Neural progenitor cell (in vitro differentiated cells): ENCODE measurements around the gene CNOT8. TPM values are rescaled to one million over a fixed set of nuclear protein-coding genes. Genes with fewer than 3 reads are reported as not detected.

Experiments
- DNase-seq: peaks from one replicate; pipeline ENCODE4 v3.0.0-alpha.2; 2016; ENCODE audit warnings: low spot score
- H2AFZ ChIP-seq: fragments of 200-600 bp; sonication (generic); replicated peaks from 2 replicates; pipeline ENCODE4 v1.6.1; 2016; ENCODE audit warnings: antibody characterized with exemption
- H3F3A ChIP-seq: fragments of 200-600 bp; sonication (generic); 2 replicates; pipeline ENCODE4 v1.6.1; 2016; ENCODE audit warnings: antibody characterized with exemption, low read depth
- H3K27ac ChIP-seq: fragments of 200-600 bp; sonication (generic); 2 replicates; pipeline ENCODE4 v1.5.1; 2016; ENCODE audit warnings: mild to moderate bottlenecking
- H3K27me3 ChIP-seq: fragments of 200-600 bp; sonication (generic); 2 replicates; pipeline ENCODE4 v1.6.1; 2016; ENCODE audit warnings: mild to moderate bottlenecking, moderate library complexity
- H3K36me3 ChIP-seq: fragments of 200-600 bp; sonication (generic); 2 replicates; pipeline ENCODE4 v1.5.1; 2016
- H3K4me1 ChIP-seq: fragments of 200-600 bp; sonication (generic); 2 replicates; pipeline ENCODE4 v1.6.1; 2016; ENCODE audit warnings: mixed run types
- H3K4me2 ChIP-seq: fragments of 200-600 bp; sonication (generic); 2 replicates; pipeline ENCODE4 v1.6.1; 2016
- H3K4me3 ChIP-seq: fragments of 200-600 bp; sonication (generic); 2 replicates; pipeline ENCODE4 v1.5.1; 2016
- H3K79me2 ChIP-seq: fragments of 200-600 bp; sonication (generic); 2 replicates; pipeline ENCODE4 v1.6.1; 2016; ENCODE audit warnings: low read depth
- H3K9ac ChIP-seq: fragments of 200-600 bp; sonication (generic); 2 replicates; pipeline ENCODE4 v1.6.1; 2016
- H3K9me3 ChIP-seq: fragments of 200-600 bp; sonication (generic); 2 replicates; pipeline ENCODE4 v1.5.1; 2016; ENCODE audit warnings: low read depth
- H4K20me1 ChIP-seq: fragments of 200-600 bp; sonication (generic); 2 replicates; pipeline ENCODE4 v1.6.1; 2016; ENCODE audit warnings: low read depth
- H3K27ac Mint-ChIP-seq: 3 replicates; pipeline ENCODE4 v1.8.0; 2021; ENCODE audit warnings: mixed read lengths
- H3K27me3 Mint-ChIP-seq: 2 replicates; pipeline ENCODE4 v1.8.0; 2022; ENCODE audit warnings: low read depth, mild to moderate bottlenecking, inconsistent platforms, moderate library complexity, mixed read lengths; ENCODE audit not compliant: insufficient read depth
- H3K36me3 Mint-ChIP-seq: 3 replicates; pipeline ENCODE4 v1.8.0; 2021; ENCODE audit warnings: mixed read lengths
- H3K4me1 Mint-ChIP-seq: 3 replicates; pipeline ENCODE4 v1.8.0; 2021; ENCODE audit warnings: mixed read lengths
- H3K4me3 Mint-ChIP-seq: 3 replicates; pipeline ENCODE4 v1.8.0; 2021; ENCODE audit warnings: mild to moderate bottlenecking, moderate library complexity, mixed read lengths
- H3K9me3 Mint-ChIP-seq: 3 replicates; pipeline ENCODE4 v1.8.0; 2020; ENCODE audit warnings: mixed read lengths
- CTCF ChIP-seq: fragments of 200-600 bp; sonication (generic); IDR thresholded peaks from 2 replicates; pipeline ENCODE4 v1.5.1; 2017; ENCODE audit warnings: antibody characterized with exemption, mild to moderate bottlenecking
- EZH2 ChIP-seq: fragments of 200-600 bp; sonication (generic); IDR thresholded peaks from 2 replicates; pipeline ENCODE4 v1.6.1; 2017; ENCODE audit warnings: antibody characterized with exemption, mild to moderate bottlenecking, moderate library complexity
- EZH2phosphoT487 ChIP-seq: fragments of 200-600 bp; sonication (generic); IDR thresholded peaks from 2 replicates; pipeline ENCODE4 v1.6.1; 2017; ENCODE audit warnings: antibody characterized with exemption
- total RNA-seq: library from RNA; depleted of rRNA; stranded (reverse); fragments of >200 nt; gene quantifications from 2 replicates; pipeline ENCODE4 v1.2.3, GENCODE V29; 2015; ENCODE audit warnings: low replicate concordance

CNOT8 gene
- total RNA-seq, 1 donor from 2014 or later, result 90.8 TPM

- TF ChIP-seq CTCF (no peak), EZH2phosphoT487 (no peak), EZH2 (no peak)
- Histone ChIP-seq H4K20me1 (no peaks in the 10 kb centered on the region), H3K4me3 (no peak overlapping the region), H2AFZ (no peak overlapping the region), H3K9ac (no peak overlapping the region), H3K79me2 (no peaks in the 10 kb centered on the region), H3K4me1 (peaks cover 2% of the 10 kb centered on the region), H3K9me3 (no peaks in the 10 kb centered on the region), H3K4me2 (no peak overlapping the region), H3F3A (no peaks in the 10 kb centered on the region), H3K27ac (no peak overlapping the region), H3K36me3 (no peaks in the 10 kb centered on the region), H3K27me3 (no peaks in the 10 kb centered on the region)
- Mint-ChIP-seq H3K36me3 (peaks cover 11% of the 10 kb centered on the region), H3K9me3 (no peaks in the 10 kb centered on the region), H3K4me3 (no peak overlapping the region), H3K27me3 (peaks cover 3% of the 10 kb centered on the region), H3K4me1 (no peaks in the 10 kb centered on the region), H3K27ac (no peak overlapping the region)
- no peak for DNase-seq
Observed at GRCh38 chr5:154829589-154830218, 28.7 kb upstream of the CNOT8 start.

GRCh38 chr5:154830219-154830595 is 28.2 kb upstream of the CNOT8 start:
- no peaks in the 10 kb centered on the region for H3K4me1 Mint-ChIP-seq
- H3K27me3 Mint-ChIP-seq, result peaks cover 3% of the 10 kb centered on the region

GRCh38 chr5:154830596-154830995 is 27.8 kb upstream of the CNOT8 start:
- Histone ChIP-seq H2AFZ (no peak overlapping the region), H4K20me1 (no peaks in the 10 kb centered on the region)

More at GRCh38 chr5:154830219-154830595, 28.2 kb upstream of the CNOT8 start:
- Histone ChIP-seq H3K27ac (no peak overlapping the region), H3K9ac (no peak overlapping the region), H3K4me3 (no peak overlapping the region), H3K36me3 (no peaks in the 10 kb centered on the region), H3K4me2 (no peak overlapping the region), H2AFZ (no peak overlapping the region), H3K4me1 (peaks cover 5% of the 10 kb centered on the region), H3K27me3 (no peaks in the 10 kb centered on the region), H3K79me2 (no peaks in the 10 kb centered on the region), H3F3A (no peaks in the 10 kb centered on the region), H4K20me1 (no peaks in the 10 kb centered on the region), H3K9me3 (no peaks in the 10 kb centered on the region)
- Mint-ChIP-seq H3K4me3 (no peak overlapping the region), H3K9me3 (no peaks in the 10 kb centered on the region), H3K27ac (no peak overlapping the region), H3K36me3 (peaks cover 11% of the 10 kb centered on the region)
- TF ChIP-seq CTCF (no peak), EZH2phosphoT487 (no peak), EZH2 (no peak)
- DNase-seq, result no peak

More at GRCh38 chr5:154830596-154830995, 27.8 kb upstream of the CNOT8 start:
- H3K9me3 Mint-ChIP-seq, result no peaks in the 10 kb centered on the region
- no peaks in the 10 kb centered on the region for H3K79me2 ChIP-seq
- H3K4me1 ChIP-seq, result peaks cover 5% of the 10 kb centered on the region
- no peaks in the 10 kb centered on the region for H3F3A ChIP-seq
- H3K27ac ChIP-seq, result no peak overlapping the region
- H3K4me3 ChIP-seq, result no peak overlapping the region
- H3K27ac Mint-ChIP-seq, result no peak overlapping the region
- H3K9me3 ChIP-seq, result no peaks in the 10 kb centered on the region
- H3K36me3 Mint-ChIP-seq, result peaks cover 11% of the 10 kb centered on the region
- no peak overlapping the region for H3K4me3 Mint-ChIP-seq
- TF ChIP-seq CTCF (no peak), EZH2 (no peak), EZH2phosphoT487 (no peak)
- H3K4me1 Mint-ChIP-seq, result no peaks in the 10 kb centered on the region
- H3K36me3 ChIP-seq, result no peaks in the 10 kb centered on the region
- peaks cover 3% of the 10 kb centered on the region for H3K27me3 Mint-ChIP-seq
- no peak for DNase-seq
- no peaks in the 10 kb centered on the region for H3K27me3 ChIP-seq
- H3K9ac ChIP-seq, result no peak overlapping the region
- H3K4me2 ChIP-seq, result no peak overlapping the region
